Natural killer cell (primary cell): Measurements from ENCODE around the gene NCKAP1. TPM values are rescaled to one million over a fixed set of nuclear protein-coding genes. Genes with fewer than 3 reads are reported as not detected.
"Not testable (repeated sequence)": the region's sequence is repeated elsewhere in the genome, so short reads cannot be mapped to it uniquely, and the experiment has no call there.

ENCODE experiments used
- ATAC-seq, 3 donors: fragments of 150-1000 bp in 2 of 3; fragments of 200-7000 bp in 1 of 3; cut with Tn5 transposase; 1 replicate in 1 of 3; 2 replicates in 2 of 3; pipeline ENCODE4 v1.10.0; 2021; ENCODE audit warnings: mild to moderate bottlenecking in 2 of 3, moderate library complexity in 2 of 3
- DNase-seq, 2 donors: peaks; one replicate each; pipeline versions ENCODE4 v3.0.0 to v3.0.0-alpha.2; 2013 to 2021; ENCODE audit warnings: mixed read lengths in 1 of 2
- H3K27ac ChIP-seq: one replicate; pipeline ENCODE4 v1.5.1; 2013; ENCODE audit warnings: mild to moderate bottlenecking, low read length
- H3K27me3 ChIP-seq: one replicate; pipeline ENCODE4 v1.6.1; 2013; ENCODE audit warnings: low read length; ENCODE audit not compliant: control insufficient read depth, insufficient read depth
- H3K36me3 ChIP-seq: one replicate; pipeline ENCODE4 v1.6.1; 2013; ENCODE audit warnings: low read length; ENCODE audit not compliant: control insufficient read depth, insufficient read depth
- H3K4me1 ChIP-seq: one replicate; pipeline ENCODE4 v1.6.1; 2013; ENCODE audit warnings: low read length; ENCODE audit not compliant: control insufficient read depth, insufficient read depth
- H3K4me3 ChIP-seq: one replicate; pipeline ENCODE4 v1.5.1; 2013; ENCODE audit warnings: low read length
- H3K9me3 ChIP-seq: one replicate; pipeline ENCODE4 v1.6.1; 2013; ENCODE audit warnings: low read length; ENCODE audit not compliant: control insufficient read depth, insufficient read depth
- H3K27ac Mint-ChIP-seq, 2 donors: one replicate each; pipeline ENCODE4 v1.8.0; 2022; ENCODE audit warnings: mild to moderate bottlenecking in 2 of 2, mixed read lengths in 2 of 2, moderate library complexity in 1 of 2
- H3K27me3 Mint-ChIP-seq, 2 donors: one replicate each; pipeline ENCODE4 v1.8.0; 2022; ENCODE audit warnings: low read depth in 2 of 2, mixed read lengths in 2 of 2
- H3K36me3 Mint-ChIP-seq: one replicate; pipeline ENCODE4 v1.8.0; 2022; ENCODE audit warnings: mixed read lengths
- H3K4me1 Mint-ChIP-seq, 2 donors: one replicate each; pipeline ENCODE4 v1.8.0; 2022; ENCODE audit warnings: mixed read lengths in 2 of 2
- H3K4me3 Mint-ChIP-seq: one replicate; pipeline ENCODE4 v1.8.0; 2022; ENCODE audit warnings: mild to moderate bottlenecking, moderate library complexity, mixed read lengths
- H3K9me3 Mint-ChIP-seq, 2 donors: one replicate each; pipeline ENCODE4 v1.8.0; 2022; ENCODE audit warnings: mixed read lengths in 2 of 2
- WGBS: methylation state at CpG from one replicate; pipeline ENCODE4 v1.1.7; 2013; ENCODE audit warnings: missing lambda C conversion rate; ENCODE audit not compliant: insufficient coverage; 5-methylcytosine and 5-hydroxymethylcytosine counted together
- intact Hi-C: fragments of 100-400 bp; cut with micrococcal nuclease; formaldehyde crosslinking; loops from one replicate; pipeline ENCODE4 v1.14.2; 2022
- total RNA-seq, 4 donors: library from RNA; stranded (reverse); fragments of 120-200 nt in 1 of 4; gene quantifications; one replicate each; pipeline versions ENCODE4 v1.2.3 to v1.2.4, GENCODE V29; 2013 to 2022
- TF ChIP-seq, protein P1 (sequence below): fragments of 200-600 bp; IDR thresholded peaks from one replicate; pipeline ENCODE4 v1.8.0; 2022; ENCODE audit warnings: antibody characterized with exemption

The NCKAP1 gene
- total RNA-seq, 3 donors from 2014 or later (not counting 1 experiment from before 2014, with no cell fraction given): 8.4 to 12.3 (median 10.4) TPM

DNA sequence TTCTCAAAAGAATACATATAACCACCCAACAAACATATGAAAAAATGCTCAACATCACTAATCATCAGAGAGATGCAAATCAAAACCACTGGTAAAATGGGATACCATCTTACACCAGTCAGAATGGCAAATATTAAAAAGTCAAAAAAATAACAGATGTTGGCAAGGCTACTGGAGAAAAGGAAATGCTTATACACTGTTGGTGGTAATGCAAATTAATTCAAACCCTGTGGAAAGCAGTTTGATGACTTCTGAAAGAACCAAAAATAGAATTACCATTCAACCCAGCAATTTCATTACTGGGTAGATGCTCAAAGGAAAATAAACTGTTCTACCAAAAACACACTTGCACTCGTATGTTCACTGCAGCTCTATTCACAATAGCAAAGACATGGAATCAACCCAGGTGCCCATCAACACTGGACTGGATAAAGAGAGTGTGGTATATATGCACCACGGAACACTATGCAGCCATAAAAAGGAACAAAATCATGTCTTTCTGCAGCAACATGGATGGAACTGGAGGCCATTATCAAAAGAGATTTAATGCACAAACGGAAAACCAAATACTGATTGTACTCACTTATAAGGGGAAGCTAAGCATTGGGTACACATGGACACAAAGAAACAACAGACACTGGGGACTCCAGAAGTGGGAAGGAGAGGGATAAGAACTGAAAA lies 38.8 kb downstream of the NCKAP1 start:
- no peak overlapping the region for H3K27ac Mint-ChIP-seq
- Histone ChIP-seq H3K9me3 (no peaks in the 10 kb centered on the region), H3K4me3 (no peak overlapping the region), H3K4me1 (no peaks in the 10 kb centered on the region), H3K27me3 (no peaks in the 10 kb centered on the region), H3K36me3 (no peaks in the 10 kb centered on the region), H3K27ac (no peak overlapping the region)
- no peaks in the 10 kb centered on the region for H3K9me3 Mint-ChIP-seq
- H3K4me1 Mint-ChIP-seq: peaks cover 0 to 9% of the 10 kb centered on the region in 2 donors
- ATAC-seq (no peak), DNase-seq (no peak)
- 97% methylated on average over 2 of the region's 3 CpGs for WGBS
- H3K4me3 Mint-ChIP-seq: no peak overlapping the region
- H3K36me3 Mint-ChIP-seq: no peaks in the 10 kb centered on the region
- H3K27me3 Mint-ChIP-seq: no peaks in the 10 kb centered on the region
- intact Hi-C loops: no loop called here
- TF ChIP-seq, protein P1, sequence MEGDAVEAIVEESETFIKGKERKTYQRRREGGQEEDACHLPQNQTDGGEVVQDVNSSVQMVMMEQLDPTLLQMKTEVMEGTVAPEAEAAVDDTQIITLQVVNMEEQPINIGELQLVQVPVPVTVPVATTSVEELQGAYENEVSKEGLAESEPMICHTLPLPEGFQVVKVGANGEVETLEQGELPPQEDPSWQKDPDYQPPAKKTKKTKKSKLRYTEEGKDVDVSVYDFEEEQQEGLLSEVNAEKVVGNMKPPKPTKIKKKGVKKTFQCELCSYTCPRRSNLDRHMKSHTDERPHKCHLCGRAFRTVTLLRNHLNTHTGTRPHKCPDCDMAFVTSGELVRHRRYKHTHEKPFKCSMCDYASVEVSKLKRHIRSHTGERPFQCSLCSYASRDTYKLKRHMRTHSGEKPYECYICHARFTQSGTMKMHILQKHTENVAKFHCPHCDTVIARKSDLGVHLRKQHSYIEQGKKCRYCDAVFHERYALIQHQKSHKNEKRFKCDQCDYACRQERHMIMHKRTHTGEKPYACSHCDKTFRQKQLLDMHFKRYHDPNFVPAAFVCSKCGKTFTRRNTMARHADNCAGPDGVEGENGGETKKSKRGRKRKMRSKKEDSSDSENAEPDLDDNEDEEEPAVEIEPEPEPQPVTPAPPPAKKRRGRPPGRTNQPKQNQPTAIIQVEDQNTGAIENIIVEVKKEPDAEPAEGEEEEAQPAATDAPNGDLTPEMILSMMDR: no peak

DNA sequence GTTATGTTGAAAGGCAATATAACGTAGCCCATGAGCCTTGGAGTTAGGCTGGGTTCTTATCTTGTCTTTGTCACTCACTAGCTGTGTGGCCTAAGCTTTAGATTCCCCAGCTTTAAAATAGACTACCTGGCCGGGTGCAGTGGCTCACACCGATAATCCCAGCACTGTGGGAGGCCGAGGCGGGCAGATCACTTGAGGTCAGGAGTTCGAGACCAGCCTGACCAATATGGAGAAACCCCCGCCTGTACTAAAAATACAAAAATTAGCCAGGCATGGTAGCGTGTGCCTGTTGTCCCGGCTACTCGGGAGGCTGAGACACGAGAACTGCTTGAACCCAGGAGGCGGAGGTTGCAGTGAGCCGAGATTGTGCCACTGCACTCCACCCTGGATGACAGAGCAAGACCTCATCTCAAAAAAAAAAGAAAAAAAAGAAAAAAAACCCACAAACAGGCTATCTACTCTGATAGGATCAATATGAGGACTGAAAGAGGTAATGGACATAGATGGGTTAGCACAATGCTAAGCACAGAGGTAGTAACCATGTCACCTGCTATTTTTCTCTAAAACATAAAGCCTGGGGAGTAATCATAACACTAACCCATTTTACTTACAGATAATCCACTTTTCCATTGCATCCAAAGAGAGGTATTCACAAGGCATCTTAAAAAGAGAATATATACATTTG lies 43.9 kb downstream of the NCKAP1 start:
- ATAC-seq (no peak), DNase-seq (no peak)
- H3K4me3 Mint-ChIP-seq: no peak overlapping the region
- no peaks in the 10 kb centered on the region for H3K4me1 Mint-ChIP-seq
- 97% methylated on average over 12 of the region's 13 CpGs for WGBS
- no peaks in the 10 kb centered on the region for H3K9me3 Mint-ChIP-seq
- Histone ChIP-seq H3K27me3 (no peaks in the 10 kb centered on the region), H3K9me3 (no peaks in the 10 kb centered on the region), H3K4me1 (no peaks in the 10 kb centered on the region), H3K4me3 (no peak overlapping the region), H3K36me3 (no peaks in the 10 kb centered on the region), H3K27ac (no peak overlapping the region)
- H3K36me3 Mint-ChIP-seq: no peaks in the 10 kb centered on the region
- no peaks in the 10 kb centered on the region for H3K27me3 Mint-ChIP-seq
- intact Hi-C loops: no loop called here
- TF ChIP-seq, protein P1: no peak
- no peak overlapping the region for H3K27ac Mint-ChIP-seq

DNA sequence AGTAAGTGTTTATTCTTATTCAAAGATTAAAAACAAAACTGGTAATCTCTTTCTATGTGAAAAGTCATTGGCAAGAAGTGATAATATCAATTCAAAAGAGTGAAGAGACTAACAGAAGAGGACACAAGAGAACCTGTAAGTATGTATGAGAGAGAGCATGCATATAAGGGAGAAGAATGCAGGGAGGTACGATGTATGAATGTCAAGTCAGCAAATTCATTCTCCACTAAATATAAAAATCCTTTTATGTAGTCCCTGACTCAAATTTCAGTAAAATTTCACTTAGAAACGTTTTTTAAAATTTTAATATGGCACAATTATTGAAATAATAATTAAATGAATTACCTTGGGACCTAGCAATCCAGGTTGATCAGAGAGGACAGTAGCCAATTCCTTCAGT lies 55.3 kb downstream of the NCKAP1 start:
- intact Hi-C loops: loop anchor here (5.0 kb wide), 1 partner anchor 1241 kb away; no protein-coding TSS in a partner anchor
- TF ChIP-seq, protein P1: no peak
- Mint-ChIP-seq H3K36me3 (no peaks in the 10 kb centered on the region), H3K4me3 (no peak overlapping the region), H3K9me3 (no peaks in the 10 kb centered on the region), H3K27me3 (no peaks in the 10 kb centered on the region), H3K27ac (no peak overlapping the region), H3K4me1 (no peaks in the 10 kb centered on the region)
- H3K27ac ChIP-seq: no peak overlapping the region
- no peaks in the 10 kb centered on the region for H3K27me3 ChIP-seq
- no peaks in the 10 kb centered on the region for H3K36me3 ChIP-seq
- H3K4me1 ChIP-seq: no peaks in the 10 kb centered on the region
- no peaks in the 10 kb centered on the region for H3K9me3 ChIP-seq
- ATAC-seq (no peak), DNase-seq (no peak)
- H3K4me3 ChIP-seq: no peak overlapping the region
- WGBS: no CpG with 5 or more reads among the region's 2 CpGs

DNA sequence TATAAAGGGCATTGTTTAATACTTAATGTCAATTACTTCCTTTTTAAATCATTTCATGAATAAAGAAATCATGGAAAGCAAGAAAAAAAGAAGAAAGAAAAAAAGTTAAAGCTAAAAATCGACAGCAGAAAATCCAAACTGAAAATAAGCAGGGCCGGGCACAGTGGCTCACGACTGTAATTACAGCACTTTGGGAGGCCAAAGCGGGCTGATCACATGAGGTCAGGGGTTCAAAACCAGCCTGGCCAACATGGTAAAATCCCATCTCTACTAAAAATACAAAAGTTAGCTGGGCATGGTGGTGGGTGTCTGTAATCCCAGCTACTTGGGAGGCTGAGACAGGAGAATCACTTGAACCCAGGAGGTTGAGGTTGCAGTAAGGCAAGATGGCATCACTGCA lies 56.8 kb downstream of the NCKAP1 start:
- H3K4me3 Mint-ChIP-seq, H3K4me1 Mint-ChIP-seq, H3K27ac Mint-ChIP-seq, H3K27ac ChIP-seq, H3K4me3 ChIP-seq, DNase-seq, H3K9me3 ChIP-seq, ATAC-seq, H3K27me3 Mint-ChIP-seq, H3K36me3 ChIP-seq, H3K9me3 Mint-ChIP-seq, H3K27me3 ChIP-seq, H3K4me1 ChIP-seq, H3K36me3 Mint-ChIP-seq: not testable (repeated sequence)
- intact Hi-C loops: loop anchor here (2.0 to 5.0 kb wide), 2 partner anchors 795 to 1239 kb away; no protein-coding TSS in a partner anchor
- 94% methylated on average over 4 of the region's 4 CpGs for WGBS
